Natural killer cell treated with Interleukin-12 subunit alpha and Interleukin-12 subunit beta and Interleukin-15 and Interleukin-18, amount 100 ng/mL, for 72 hours (primary cell): Measurements from ENCODE around the gene CD247. TPM values are rescaled to one million over a fixed set of nuclear protein-coding genes. Genes with fewer than 3 reads are reported as not detected.
"Not testable (repeated sequence)": the region's sequence is repeated elsewhere in the genome, so short reads cannot be mapped to it uniquely, and the experiment has no call there.

Experiments
- ATAC-seq, 2 donors: fragments of 150-1000 bp; cut with Tn5 transposase in 1 of 2; sonication (Bioruptor Pico), chemical (Tn5 transposase) in 1 of 2; 2 replicates each; pipeline ENCODE4 v1.10.0; 2021
- DNase-seq: peaks from one replicate; pipeline ENCODE4 v3.0.0; 2022; ENCODE audit warnings: low spot score
- H3K27ac Mint-ChIP-seq, 2 donors: 1 replicate in 1 of 2; 2 replicates in 1 of 2; pipeline ENCODE4 v1.8.0; 2022; ENCODE audit warnings: mixed read lengths in 2 of 2, mild to moderate bottlenecking in 1 of 2, moderate library complexity in 1 of 2
- H3K27me3 Mint-ChIP-seq, 2 donors: 1 replicate in 1 of 2; 2 replicates in 1 of 2; pipeline ENCODE4 v1.8.0; 2022; ENCODE audit warnings: mixed read lengths in 2 of 2
- H3K36me3 Mint-ChIP-seq: one replicate; pipeline ENCODE4 v1.8.0; 2022; ENCODE audit warnings: mixed read lengths
- H3K4me1 Mint-ChIP-seq, 2 donors: 1 replicate in 1 of 2; 2 replicates in 1 of 2; pipeline ENCODE4 v1.8.0; 2022; ENCODE audit warnings: low read depth in 2 of 2, mixed read lengths in 2 of 2, mild to moderate bottlenecking in 1 of 2
- H3K4me3 Mint-ChIP-seq: one replicate; pipeline ENCODE4 v1.8.0; 2022; ENCODE audit warnings: mixed read lengths
- H3K9me3 Mint-ChIP-seq: 2 replicates; pipeline ENCODE4 v1.8.0; 2022; ENCODE audit warnings: mixed read lengths
- total RNA-seq, 2 donors: library from RNA; stranded (reverse); gene quantifications; one replicate each; pipeline ENCODE4 v1.2.3, GENCODE V29; 2022

Gene CD247
- 100 to 1,000 TPM; 169 to 384 TPM for total RNA-seq

- ATAC-seq (peak; percentile 63 to 69), DNase-seq (peak; percentile 89)
- Mint-ChIP-seq H3K4me3 (peak within 1 kb of the TSS; percentile 98), H3K4me1 (peaks cover 33 to 39% of the 10 kb centered on the region in 2 donors), H3K36me3 (peaks cover 20% of the 10 kb centered on the region), H3K9me3 (no peaks in the 10 kb centered on the region), H3K27me3 (no peaks in the 10 kb centered on the region), H3K27ac (peak within 1 kb of the TSS; percentile 98 to 100)
Measured at GRCh38 chr1:167518331-167518700, at the start of gene CD247. TSS of gene CD247 (minus strand) at chr1:167518529. CDS start at chr1:167518465, 64 bp downstream.

DNA sequence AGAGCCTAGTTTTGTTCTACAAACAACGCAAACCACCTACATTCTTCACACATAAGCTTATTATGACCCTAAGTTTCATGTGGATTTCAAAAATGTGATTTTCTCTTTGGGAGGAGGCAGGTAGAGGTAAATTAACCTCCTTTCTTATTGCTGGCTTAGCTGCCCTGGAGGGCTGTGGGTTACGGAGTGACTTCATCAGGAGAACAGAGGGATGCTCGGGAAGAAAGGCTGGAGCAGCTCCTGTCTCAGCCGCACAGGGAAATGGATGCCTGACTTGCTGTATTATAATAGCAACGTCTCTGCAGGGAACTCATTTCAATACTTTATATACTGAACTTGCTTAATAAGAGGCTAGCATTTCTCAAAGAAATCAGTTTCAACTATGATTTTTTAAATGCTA, 49.3 kb upstream of the CD247 start:
- DNase-seq (no peak), ATAC-seq (no peak)
- H3K27me3 Mint-ChIP-seq: no peaks in the 10 kb centered on the region
- H3K36me3 Mint-ChIP-seq: no peaks in the 10 kb centered on the region
- no peak overlapping the region for H3K27ac Mint-ChIP-seq
- H3K9me3 Mint-ChIP-seq: no peaks in the 10 kb centered on the region
- no peaks in the 10 kb centered on the region for H3K4me1 Mint-ChIP-seq
- H3K4me3 Mint-ChIP-seq: no peak overlapping the region

DNA sequence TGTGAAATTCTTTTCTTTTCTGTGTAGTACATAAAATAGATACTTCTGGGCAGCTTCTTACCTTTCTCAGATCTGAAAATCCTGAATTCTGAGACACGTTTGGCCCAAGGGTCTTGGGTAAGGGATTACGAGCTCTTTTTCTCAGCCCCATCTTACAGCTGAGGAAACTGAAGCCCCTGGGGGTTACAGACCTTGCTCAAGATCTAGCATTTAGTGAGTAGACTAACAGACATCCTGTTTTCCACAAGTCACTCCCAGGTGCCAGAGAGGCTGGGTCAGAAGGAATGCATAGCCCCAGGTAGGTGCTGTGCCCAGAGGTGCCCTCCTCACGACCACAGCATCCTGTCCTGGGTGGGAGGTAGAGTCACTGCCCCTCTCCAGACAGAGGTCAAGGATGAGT, 48.4 kb upstream of the CD247 start:
- no peak for ATAC-seq
- DNase-seq: no peak
- Mint-ChIP-seq H3K4me1 (no peaks in the 10 kb centered on the region), H3K9me3 (no peaks in the 10 kb centered on the region), H3K27ac (no peak overlapping the region), H3K27me3 (no peaks in the 10 kb centered on the region), H3K36me3 (no peaks in the 10 kb centered on the region), H3K4me3 (no peak overlapping the region)

DNA sequence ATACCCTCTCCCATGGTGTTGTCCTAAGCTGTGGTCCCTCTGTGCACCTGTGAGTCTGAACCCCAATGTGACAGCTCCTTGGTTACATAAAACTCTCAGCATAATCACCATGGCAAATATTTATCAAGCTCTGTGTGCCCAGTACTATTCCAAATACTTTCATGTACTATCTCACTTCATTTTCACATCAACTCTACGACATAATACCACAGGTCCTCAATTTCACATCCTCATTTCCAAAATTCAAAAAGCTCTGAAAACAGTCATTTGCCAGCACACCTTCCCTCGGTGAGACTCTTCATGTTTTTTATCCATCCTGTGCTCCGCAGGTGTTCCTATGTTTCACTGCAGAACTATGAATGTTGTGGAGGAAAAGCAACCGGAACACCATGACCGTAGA, 47.6 kb upstream of the CD247 start:
- Mint-ChIP-seq H3K9me3 (no peaks in the 10 kb centered on the region), H3K4me1 (peaks cover 0 to 2% of the 10 kb centered on the region in 2 donors), H3K36me3 (no peaks in the 10 kb centered on the region), H3K27me3 (no peaks in the 10 kb centered on the region), H3K4me3 (no peak overlapping the region), H3K27ac (no peak overlapping the region)
- ATAC-seq (no peak), DNase-seq (no peak)

GRCh38 chr1:167564612-167565270, 46.4 kb upstream of the CD247 start:
- H3K9me3 Mint-ChIP-seq: no peaks in the 10 kb centered on the region
- no peaks in the 10 kb centered on the region for H3K27me3 Mint-ChIP-seq
- no peak overlapping the region for H3K4me3 Mint-ChIP-seq
- no peaks in the 10 kb centered on the region for H3K36me3 Mint-ChIP-seq
- peak in 1 of 2 donors; percentile 57 for ATAC-seq
- DNase-seq: no peak
- peaks cover 0 to 2% of the 10 kb centered on the region in 2 donors for H3K4me1 Mint-ChIP-seq
- H3K27ac Mint-ChIP-seq: peak overlapping the region in 1 of 2 donors; percentile 6

GRCh38 chr1:167563579-167564246, 45.4 kb upstream of the CD247 start:
- no peaks in the 10 kb centered on the region for H3K36me3 Mint-ChIP-seq
- H3K27ac Mint-ChIP-seq: no peak overlapping the region

GRCh38 chr1:167562702-167563101, 44.4 kb upstream of the CD247 start:
- Mint-ChIP-seq H3K27me3 (no peaks in the 10 kb centered on the region), H3K4me1 (peaks cover 0 to 2% of the 10 kb centered on the region in 2 donors), H3K4me3 (no peak overlapping the region), H3K9me3 (no peaks in the 10 kb centered on the region), H3K27ac (no peak overlapping the region), H3K36me3 (no peaks in the 10 kb centered on the region)
- no peak for ATAC-seq
- no peak for DNase-seq

More at GRCh38 chr1:167563579-167564246, 45.4 kb upstream of the CD247 start:
- Mint-ChIP-seq H3K4me1 (peaks cover 0 to 2% of the 10 kb centered on the region in 2 donors), H3K4me3 (no peak overlapping the region), H3K27me3 (no peaks in the 10 kb centered on the region), H3K9me3 (no peaks in the 10 kb centered on the region)
- ATAC-seq: no peak
- DNase-seq: no peak

DNA sequence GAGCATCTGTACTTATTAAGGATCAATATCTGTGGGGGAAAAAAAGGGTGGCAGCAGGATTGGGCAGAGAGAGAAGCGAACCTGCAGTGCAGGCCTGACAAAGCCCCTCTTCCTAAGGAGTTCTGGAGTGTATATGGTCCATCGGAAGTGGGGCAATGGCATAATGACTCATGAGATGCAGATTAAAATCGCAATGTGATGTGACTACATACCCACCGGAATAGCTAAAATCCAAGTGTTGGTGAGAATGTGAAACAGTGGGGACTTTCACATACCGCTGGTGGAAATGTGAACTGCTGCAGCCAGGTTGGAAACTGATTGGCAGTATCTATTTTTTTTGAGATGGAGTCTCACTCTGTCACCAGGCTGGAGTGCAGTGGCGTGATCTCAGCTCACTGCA, 43.4 kb upstream of the CD247 start:
- DNase-seq: no peak
- H3K27ac Mint-ChIP-seq: no peak overlapping the region

GRCh38 chr1:167555971-167556714, 37.8 kb upstream of the CD247 start:
- Mint-ChIP-seq H3K27ac (no peak overlapping the region), H3K4me1 (peaks cover 14 to 21% of the 10 kb centered on the region in 2 donors), H3K27me3 (no peaks in the 10 kb centered on the region), H3K36me3 (no peaks in the 10 kb centered on the region), H3K9me3 (no peaks in the 10 kb centered on the region), H3K4me3 (peak overlapping the region; percentile 23)
- ATAC-seq (no peak), DNase-seq (peak; percentile 78)

More for the DNA sequence above, 43.4 kb upstream of the CD247 start:
- no peak overlapping the region for H3K4me3 Mint-ChIP-seq
- H3K9me3 Mint-ChIP-seq: no peaks in the 10 kb centered on the region
- peaks cover 0 to 2% of the 10 kb centered on the region in 2 donors for H3K4me1 Mint-ChIP-seq
- H3K27me3 Mint-ChIP-seq: no peaks in the 10 kb centered on the region
- ATAC-seq: no peak
- no peaks in the 10 kb centered on the region for H3K36me3 Mint-ChIP-seq

GRCh38 chr1:167555072-167555471, 36.7 kb upstream of the CD247 start:
- not testable (repeated sequence) for ATAC-seq, H3K36me3 Mint-ChIP-seq, H3K27me3 Mint-ChIP-seq, DNase-seq, H3K9me3 Mint-ChIP-seq, H3K27ac Mint-ChIP-seq
- Mint-ChIP-seq H3K4me3 (peak overlapping the region; percentile 23), H3K4me1 (peaks cover 25 to 27% of the 10 kb centered on the region in 2 donors)

GRCh38 chr1:167554028-167554779, 35.9 kb upstream of the CD247 start:
- Mint-ChIP-seq H3K9me3 (no peaks in the 10 kb centered on the region), H3K27me3 (no peaks in the 10 kb centered on the region), H3K4me1 (peaks cover 26 to 27% of the 10 kb centered on the region in 2 donors), H3K4me3 (peak overlapping the region; percentile 82), H3K36me3 (no peaks in the 10 kb centered on the region), H3K27ac (no peak overlapping the region)
- ATAC-seq: no peak
- DNase-seq: no peak

- DNase-seq (peak; percentile 93), ATAC-seq (peak; percentile 100)
- H3K27ac Mint-ChIP-seq: peak within 1 kb of the TSS in 1 of 2 donors; percentile 31
- H3K27me3 Mint-ChIP-seq: no peaks in the 10 kb centered on the region
- no peaks in the 10 kb centered on the region for H3K36me3 Mint-ChIP-seq
- H3K9me3 Mint-ChIP-seq: no peaks in the 10 kb centered on the region
- H3K4me3 Mint-ChIP-seq: peak within 1 kb of the TSS; percentile 87
- H3K4me1 Mint-ChIP-seq: peaks cover 32 to 34% of the 10 kb centered on the region in 2 donors
Measured at GRCh38 chr1:167553136-167554027, 35.1 kb upstream of the CD247 start, which contains the start of gene CREG1. TSS of gene CREG1 (minus strand) at chr1:167553762.
